HEK293 (cell line): ENCODE results near the gene LRRC8E.

Source experiments
- KLF16 ChIP-seq: fragments of 450-650 bp; formaldehyde crosslinking; IDR thresholded peaks from 2 replicates; pipeline ENCODE4 v1.5.1; 2017; ENCODE audit warnings: missing biosample characterization, missing genetic modification characterization
- TCF7L2 ChIP-seq: IDR thresholded peaks from 2 replicates; pipeline ENCODE4 v1.6.1; 2011; ENCODE audit warnings: low read depth, mild to moderate bottlenecking, inconsistent platforms, low read length, moderate library complexity, borderline replicate concordance
- ZFP41 ChIP-seq: fragments of 450-650 bp; formaldehyde crosslinking; IDR thresholded peaks from 2 replicates; pipeline ENCODE4 v1.5.1; 2016; ENCODE audit warnings: missing biosample characterization, missing genetic modification characterization, borderline replicate concordance
- ZIC2 ChIP-seq: fragments of 450-650 bp; formaldehyde crosslinking; IDR thresholded peaks from 2 replicates; pipeline ENCODE4 v1.5.1; 2016; ENCODE audit warnings: missing biosample characterization, missing genetic modification characterization
- ZNF239 ChIP-seq: fragments of 450-650 bp; formaldehyde crosslinking; IDR thresholded peaks from 2 replicates; pipeline ENCODE4 v1.5.1; 2016; ENCODE audit warnings: missing biosample characterization, missing genetic modification characterization
- ZNF37A ChIP-seq: fragments of 450-650 bp; IDR thresholded peaks from 2 replicates; pipeline ENCODE4 v1.5.1; 2018; ENCODE audit warnings: missing biosample characterization, missing genetic modification characterization
- ZNF423 ChIP-seq: fragments of 450-650 bp; formaldehyde crosslinking; IDR thresholded peaks from 2 replicates; pipeline ENCODE4 v1.5.1; 2016; ENCODE audit warnings: missing biosample characterization, missing genetic modification characterization
- ZNF501 ChIP-seq: fragments of 450-650 bp; formaldehyde crosslinking; IDR thresholded peaks from 2 replicates; pipeline ENCODE4 v1.5.1; 2016; ENCODE audit warnings: missing biosample characterization, missing genetic modification characterization
- ZNF560 ChIP-seq: fragments of 450-650 bp; formaldehyde crosslinking; IDR thresholded peaks from 2 replicates; pipeline ENCODE4 v1.5.1; 2017; ENCODE audit warnings: missing biosample characterization, missing genetic modification characterization, borderline replicate concordance
- TF ChIP-seq, protein P1 (sequence below): fragments of 450-650 bp; formaldehyde crosslinking; IDR thresholded peaks from 2 replicates; pipeline ENCODE4 v1.5.1; 2016; ENCODE audit warnings: missing biosample characterization, missing genetic modification characterization
- TF ChIP-seq, protein P2 (sequence below): fragments of 450-650 bp; formaldehyde crosslinking; IDR thresholded peaks from 2 replicates; pipeline ENCODE4 v1.5.1; 2016; ENCODE audit warnings: missing biosample characterization, missing genetic modification characterization
- TF ChIP-seq, protein P3 (sequence below): fragments of 450-650 bp; formaldehyde crosslinking; IDR thresholded peaks from 2 replicates; pipeline ENCODE4 v1.5.1; 2016; ENCODE audit warnings: missing biosample characterization, missing genetic modification characterization
- TF ChIP-seq, protein P4 (sequence below): fragments of 450-650 bp; formaldehyde crosslinking; IDR thresholded peaks from 2 replicates; pipeline ENCODE4 v1.5.1; 2017; ENCODE audit warnings: missing biosample characterization, missing genetic modification characterization

DNA sequence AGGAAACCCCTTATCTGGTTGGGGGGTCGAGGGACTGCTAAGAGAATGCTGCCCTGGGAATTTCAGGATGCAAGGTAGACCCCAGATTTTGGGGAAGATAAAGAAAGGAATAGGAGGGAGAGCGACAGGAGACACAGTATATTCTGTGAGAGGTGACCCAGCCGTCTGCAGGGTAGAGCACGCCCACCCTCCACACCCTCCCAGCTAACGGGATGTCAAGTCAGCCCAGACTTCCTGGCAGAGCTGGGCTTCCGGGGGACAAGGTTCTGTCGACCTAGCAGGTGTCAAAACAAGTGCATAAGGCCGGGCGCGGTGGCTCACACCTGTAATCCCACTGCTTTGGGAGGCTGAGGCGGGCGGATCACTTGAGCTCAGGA, 13.4 kb upstream of the LRRC8E start:
- TF ChIP-seq ZIC2 (tag by site-specific recombination) (no peak), ZNF423 (tag by site-specific recombination) (no peak), ZNF239 (no peak), ZNF560 (tag by site-specific recombination) (no peak), TCF7L2 (no peak), ZNF501 (no peak), KLF16 (no peak), ZFP41 (tag by site-specific recombination) (no peak), ZNF37A (no peak)
- TF ChIP-seq, protein P1, sequence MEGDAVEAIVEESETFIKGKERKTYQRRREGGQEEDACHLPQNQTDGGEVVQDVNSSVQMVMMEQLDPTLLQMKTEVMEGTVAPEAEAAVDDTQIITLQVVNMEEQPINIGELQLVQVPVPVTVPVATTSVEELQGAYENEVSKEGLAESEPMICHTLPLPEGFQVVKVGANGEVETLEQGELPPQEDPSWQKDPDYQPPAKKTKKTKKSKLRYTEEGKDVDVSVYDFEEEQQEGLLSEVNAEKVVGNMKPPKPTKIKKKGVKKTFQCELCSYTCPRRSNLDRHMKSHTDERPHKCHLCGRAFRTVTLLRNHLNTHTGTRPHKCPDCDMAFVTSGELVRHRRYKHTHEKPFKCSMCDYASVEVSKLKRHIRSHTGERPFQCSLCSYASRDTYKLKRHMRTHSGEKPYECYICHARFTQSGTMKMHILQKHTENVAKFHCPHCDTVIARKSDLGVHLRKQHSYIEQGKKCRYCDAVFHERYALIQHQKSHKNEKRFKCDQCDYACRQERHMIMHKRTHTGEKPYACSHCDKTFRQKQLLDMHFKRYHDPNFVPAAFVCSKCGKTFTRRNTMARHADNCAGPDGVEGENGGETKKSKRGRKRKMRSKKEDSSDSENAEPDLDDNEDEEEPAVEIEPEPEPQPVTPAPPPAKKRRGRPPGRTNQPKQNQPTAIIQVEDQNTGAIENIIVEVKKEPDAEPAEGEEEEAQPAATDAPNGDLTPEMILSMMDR: no peak
- TF ChIP-seq, protein P2, sequence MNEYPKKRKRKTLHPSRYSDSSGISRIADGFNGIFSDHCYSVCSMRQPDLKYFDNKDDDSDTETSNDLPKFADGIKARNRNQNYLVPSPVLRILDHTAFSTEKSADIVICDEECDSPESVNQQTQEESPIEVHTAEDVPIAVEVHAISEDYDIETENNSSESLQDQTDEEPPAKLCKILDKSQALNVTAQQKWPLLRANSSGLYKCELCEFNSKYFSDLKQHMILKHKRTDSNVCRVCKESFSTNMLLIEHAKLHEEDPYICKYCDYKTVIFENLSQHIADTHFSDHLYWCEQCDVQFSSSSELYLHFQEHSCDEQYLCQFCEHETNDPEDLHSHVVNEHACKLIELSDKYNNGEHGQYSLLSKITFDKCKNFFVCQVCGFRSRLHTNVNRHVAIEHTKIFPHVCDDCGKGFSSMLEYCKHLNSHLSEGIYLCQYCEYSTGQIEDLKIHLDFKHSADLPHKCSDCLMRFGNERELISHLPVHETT: no peak
- TF ChIP-seq, protein P3, sequence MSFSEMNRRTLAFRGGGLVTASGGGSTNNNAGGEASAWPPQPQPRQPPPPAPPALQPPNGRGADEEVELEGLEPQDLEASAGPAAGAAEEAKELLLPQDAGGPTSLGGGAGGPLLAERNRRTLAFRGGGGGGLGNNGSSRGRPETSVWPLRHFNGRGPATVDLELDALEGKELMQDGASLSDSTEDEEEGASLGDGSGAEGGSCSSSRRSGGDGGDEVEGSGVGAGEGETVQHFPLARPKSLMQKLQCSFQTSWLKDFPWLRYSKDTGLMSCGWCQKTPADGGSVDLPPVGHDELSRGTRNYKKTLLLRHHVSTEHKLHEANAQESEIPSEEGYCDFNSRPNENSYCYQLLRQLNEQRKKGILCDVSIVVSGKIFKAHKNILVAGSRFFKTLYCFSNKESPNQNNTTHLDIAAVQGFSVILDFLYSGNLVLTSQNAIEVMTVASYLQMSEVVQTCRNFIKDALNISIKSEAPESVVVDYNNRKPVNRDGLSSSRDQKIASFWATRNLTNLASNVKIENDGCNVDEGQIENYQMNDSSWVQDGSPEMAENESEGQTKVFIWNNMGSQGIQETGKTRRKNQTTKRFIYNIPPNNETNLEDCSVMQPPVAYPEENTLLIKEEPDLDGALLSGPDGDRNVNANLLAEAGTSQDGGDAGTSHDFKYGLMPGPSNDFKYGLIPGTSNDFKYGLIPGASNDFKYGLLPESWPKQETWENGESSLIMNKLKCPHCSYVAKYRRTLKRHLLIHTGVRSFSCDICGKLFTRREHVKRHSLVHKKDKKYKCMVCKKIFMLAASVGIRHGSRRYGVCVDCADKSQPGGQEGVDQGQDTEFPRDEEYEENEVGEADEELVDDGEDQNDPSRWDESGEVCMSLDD (tag by site-specific recombination): no peak
- TF ChIP-seq, protein P4, sequence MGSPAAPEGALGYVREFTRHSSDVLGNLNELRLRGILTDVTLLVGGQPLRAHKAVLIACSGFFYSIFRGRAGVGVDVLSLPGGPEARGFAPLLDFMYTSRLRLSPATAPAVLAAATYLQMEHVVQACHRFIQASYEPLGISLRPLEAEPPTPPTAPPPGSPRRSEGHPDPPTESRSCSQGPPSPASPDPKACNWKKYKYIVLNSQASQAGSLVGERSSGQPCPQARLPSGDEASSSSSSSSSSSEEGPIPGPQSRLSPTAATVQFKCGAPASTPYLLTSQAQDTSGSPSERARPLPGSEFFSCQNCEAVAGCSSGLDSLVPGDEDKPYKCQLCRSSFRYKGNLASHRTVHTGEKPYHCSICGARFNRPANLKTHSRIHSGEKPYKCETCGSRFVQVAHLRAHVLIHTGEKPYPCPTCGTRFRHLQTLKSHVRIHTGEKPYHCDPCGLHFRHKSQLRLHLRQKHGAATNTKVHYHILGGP (tag by site-specific recombination): no peak
